IMR-90 (cell line): Measurements from ENCODE around the gene MCTP1. TPM values are rescaled to one million over a fixed set of nuclear protein-coding genes. Genes with fewer than 3 reads are reported as not detected.

Source experiments
- ATAC-seq: fragments of 200-7000 bp; cut with Tn5 transposase; 2 replicates; pipeline ENCODE4 v1.9.1; 2020; ENCODE audit warnings: low read depth, mild to moderate bottlenecking, moderate library complexity
- BruUV-seq: library from RNA; stranded (reverse); fragments of 400-500 nt; replicated peaks from 2 replicates; lab custom pipeline; 2021; lab: Mats Ljungman, UMichigan
- CTCF ChIA-PET: fragments of 300-600 bp; formaldehyde crosslinking; extraction: SDS; loops from one replicate; lab custom pipeline; 2021; ENCODE audit warnings: antibody characterized with exemption; lab: Yijun Ruan, JAX
- POLR2A ChIA-PET: fragments of 300-600 bp; sonication (Branson Sonifier 250); formaldehyde crosslinking; loops from one replicate; lab custom pipeline; 2022; ENCODE audit warnings: antibody characterized with exemption; ENCODE audit not compliant: unreplicated experiment; lab: Charles Lee
- DNase-seq: peaks from one replicate; pipeline ENCODE4 v3.0.0; 2013
- H2AFZ ChIP-seq: replicated peaks from 2 replicates; pipeline ENCODE3; 2013; ENCODE audit warnings: low read length, mild to moderate bottlenecking; ENCODE audit not compliant: poor library complexity
- H2AK5ac ChIP-seq: 2 replicates; pipeline ENCODE4 v1.6.1; 2013; ENCODE audit warnings: low read depth, low read length, inconsistent platforms
- H2AK9ac ChIP-seq: replicated peaks from 2 replicates; pipeline ENCODE3; 2013; ENCODE audit warnings: mild to moderate bottlenecking, low read depth, low read length, moderate library complexity; ENCODE audit not compliant: poor library complexity
- H2BK120ac ChIP-seq: 2 replicates; pipeline ENCODE4 v1.6.1; 2013; ENCODE audit warnings: low read depth, low read length, inconsistent platforms
- H2BK15ac ChIP-seq: 3 replicates; pipeline ENCODE4 v1.6.1; 2013; ENCODE audit warnings: low read depth, low read length, inconsistent platforms
- H2BK20ac ChIP-seq: 2 replicates; pipeline ENCODE4 v1.6.1; 2013; ENCODE audit warnings: low read depth, mild to moderate bottlenecking, inconsistent platforms, low read length, moderate library complexity
- H2BK5ac ChIP-seq: 2 replicates; pipeline ENCODE4 v1.6.1; 2013; ENCODE audit warnings: mild to moderate bottlenecking, low read depth, low read length, inconsistent platforms; ENCODE audit not compliant: poor library complexity, severe bottlenecking
- H3K14ac ChIP-seq: replicated peaks from 2 replicates; pipeline ENCODE4 v1.6.1; 2013; ENCODE audit warnings: low read depth, low read length, inconsistent platforms
- H3K18ac ChIP-seq: 2 replicates; pipeline ENCODE4 v1.6.1; 2013; ENCODE audit warnings: low read depth, low read length, control low read depth
- H3K23ac ChIP-seq: 2 replicates; pipeline ENCODE4 v1.6.1; 2013; ENCODE audit warnings: low read depth, low read length, inconsistent platforms
- H3K27ac ChIP-seq: 2 replicates; pipeline ENCODE4 v1.5.1; 2013; ENCODE audit warnings: mild to moderate bottlenecking, control low read depth, low read length; ENCODE audit not compliant: insufficient read depth
- H3K27me3 ChIP-seq: 2 replicates; pipeline ENCODE4 v1.6.1; 2013; ENCODE audit warnings: low read length; ENCODE audit not compliant: control insufficient read depth, insufficient read depth
- H3K36me3 ChIP-seq: 2 replicates; pipeline ENCODE4 v1.6.1; 2013; ENCODE audit warnings: low read length, mixed read lengths; ENCODE audit not compliant: control insufficient read depth, insufficient read depth
- H3K4ac ChIP-seq: 2 replicates; pipeline ENCODE4 v1.6.1; 2013; ENCODE audit warnings: low read depth, low read length, inconsistent platforms
- H3K4me1 ChIP-seq: 2 replicates; pipeline ENCODE4 v1.6.1; 2013; ENCODE audit warnings: low read length, mixed read lengths; ENCODE audit not compliant: control insufficient read depth, insufficient read depth
- H3K4me2 ChIP-seq: 2 replicates; pipeline ENCODE4 v1.6.1; 2013; ENCODE audit warnings: low read depth, mild to moderate bottlenecking, control low read depth, low read length, moderate library complexity
- H3K4me3 ChIP-seq: 2 replicates; pipeline ENCODE4 v1.5.1; 2013; ENCODE audit warnings: low read depth, mild to moderate bottlenecking, control low read depth, low read length, moderate library complexity; ENCODE audit not compliant: insufficient read depth
- H3K56ac ChIP-seq: 2 replicates; pipeline ENCODE4 v1.6.1; 2013; ENCODE audit warnings: low read length, inconsistent platforms; ENCODE audit not compliant: insufficient read depth; ENCODE audit errors: extremely low read depth
- H3K79me1 ChIP-seq, 2 experiments: 2 replicates each; pipeline ENCODE4 v1.6.1; 2013; ENCODE audit warnings: low read length in 2 of 2, inconsistent platforms in 1 of 2, low read depth in 1 of 2
- H3K9ac ChIP-seq: 2 replicates; pipeline ENCODE4 v1.6.1; 2013; ENCODE audit warnings: low read depth, low read length, control low read depth
- H3K9me1 ChIP-seq: 2 replicates; pipeline ENCODE4 v1.6.1; 2013; ENCODE audit warnings: low read length, inconsistent platforms; ENCODE audit not compliant: insufficient read depth
- H3K9me3 ChIP-seq: 2 replicates; pipeline ENCODE4 v1.6.1; 2013; ENCODE audit warnings: low read length; ENCODE audit not compliant: control insufficient read depth, insufficient read depth
- H4K20me1 ChIP-seq: 2 replicates; pipeline ENCODE4 v1.6.1; 2013; ENCODE audit warnings: low read length, inconsistent platforms; ENCODE audit not compliant: insufficient read depth
- H4K5ac ChIP-seq: 2 replicates; pipeline ENCODE4 v1.6.1; 2013; ENCODE audit warnings: mild to moderate bottlenecking, low read depth, low read length, control low read depth
- H4K8ac ChIP-seq, 2 experiments: 2 replicates each; pipeline ENCODE4 v1.6.1; 2013; ENCODE audit warnings: low read depth in 2 of 2, low read length in 2 of 2, control low read depth in 1 of 2, inconsistent platforms in 1 of 2
- H4K91ac ChIP-seq: 2 replicates; pipeline ENCODE4 v1.6.1; 2013; ENCODE audit warnings: low read depth, low read length, inconsistent platforms; ENCODE audit not compliant: insufficient read depth
- BHLHE40 ChIP-seq: fragments of 150-350 bp; IDR thresholded peaks from 2 replicates; pipeline ENCODE4 v1.6.1; 2016; ENCODE audit warnings: mild to moderate bottlenecking, low read depth, low read length
- CEBPB ChIP-seq: IDR thresholded peaks from 2 replicates; pipeline ENCODE4 v1.6.1; 2012; ENCODE audit warnings: low read depth, low read length, improper control_type of control experiment
- CHD1 ChIP-seq: IDR thresholded peaks from 2 replicates; pipeline ENCODE4 v1.6.1; 2012; ENCODE audit warnings: low read depth, low read length, improper control_type of control experiment
- CTCF ChIP-seq: conservative IDR thresholded peaks from 2 replicates; pipeline ENCODE4 v1.5.1; 2012; ENCODE audit warnings: mild to moderate bottlenecking, low read depth, low read length, improper control_type of control experiment
- FOS ChIP-seq: fragments of 150-350 bp; IDR thresholded peaks from 2 replicates; pipeline ENCODE4 v1.6.1; 2016; ENCODE audit warnings: low read depth, low read length
- MAFK ChIP-seq: IDR thresholded peaks from 2 replicates; pipeline ENCODE4 v1.6.1; 2012; ENCODE audit warnings: low read depth, low read length, improper control_type of control experiment
- MXI1 ChIP-seq: IDR thresholded peaks from 2 replicates; pipeline ENCODE4 v1.6.1; 2012; ENCODE audit warnings: low read depth, mild to moderate bottlenecking, low read length, moderate library complexity, borderline replicate concordance
- POLR2A ChIP-seq: IDR thresholded peaks from 2 replicates; pipeline ENCODE4 v1.6.1; 2012; ENCODE audit warnings: mild to moderate bottlenecking, low read depth, low read length
- RAD21 ChIP-seq: IDR thresholded peaks from 2 replicates; pipeline ENCODE4 v1.6.1; 2012; ENCODE audit warnings: low read length, improper control_type of control experiment
- RFX5 ChIP-seq: IDR thresholded peaks from 2 replicates; pipeline ENCODE4 v1.8.0; 2012; ENCODE audit warnings: low read depth, mild to moderate bottlenecking, low read length, moderate library complexity
- SMC3 ChIP-seq: fragments of 150-350 bp; IDR thresholded peaks from 2 replicates; pipeline ENCODE4 v1.6.1; 2016; ENCODE audit warnings: low read depth, mild to moderate bottlenecking, antibody characterized with exemption, low read length, moderate library complexity
- WGBS, 2 experiments: methylation state at CpG; one replicate each; pipeline versions ENCODE4 v1.1.5 to v1.1.7; 2013; ENCODE audit warnings: missing lambda C conversion rate in 2 of 2; ENCODE audit not compliant: insufficient read length in 1 of 2; ENCODE audit errors: extremely low coverage in 2 of 2; 5-methylcytosine and 5-hydroxymethylcytosine counted together
- dilution Hi-C: fragments of 300-500 bp; cut with HindIII; formaldehyde crosslinking; loops from one replicate; pipeline ENCODE4 v1.14.3; 2018; ENCODE audit warnings: low sequenced_read_pairs; ENCODE audit not compliant: unreplicated experiment
- in situ Hi-C: fragments of 300-500 bp; cut with MboI; formaldehyde crosslinking; loops from 3 replicates; pipeline ENCODE4 v1.14.3; 2019; ENCODE audit warnings: low sequenced_read_pairs, inconsistent platforms, mixed read lengths
- intact Hi-C: fragments of 100-400 bp; cut with micrococcal nuclease; formaldehyde crosslinking; loops from 2 replicates; pipeline ENCODE4 v1.10.0; 2022
- polyA plus RNA-seq, 3 experiments: library from polyadenylated mRNA; depleted of rRNA; stranded (reverse); fragments of >200 nt; gene quantifications; 2 replicates each; pipeline ENCODE4 v1.2.3, GENCODE V29; 2012; ENCODE audit warnings: low replicate concordance in 1 of 3
- total RNA-seq: library from RNA; depleted of rRNA; stranded (reverse); fragments of >200 nt; gene quantifications from 2 replicates; pipeline ENCODE4 v1.2.3, GENCODE V29; 2012
- TF ChIP-seq, protein P1 (sequence below): fragments of 150-350 bp; IDR thresholded peaks from 2 replicates; pipeline ENCODE4 v1.6.1; 2016; ENCODE audit warnings: low read depth, mild to moderate bottlenecking, low read length, moderate library complexity, borderline replicate concordance
- TF ChIP-seq, protein P2 (sequence below): fragments of 150-350 bp; IDR thresholded peaks from 2 replicates; pipeline ENCODE4 v1.6.1; 2017; ENCODE audit warnings: mild to moderate bottlenecking, antibody characterized with exemption, low read length, low read depth

MCTP1 gene
- total and polyA plus RNA-seq, 2 of the 4 experiments (the other 2 are of a cell fraction), result 0.21 TPM; not detected in 1

DNA sequence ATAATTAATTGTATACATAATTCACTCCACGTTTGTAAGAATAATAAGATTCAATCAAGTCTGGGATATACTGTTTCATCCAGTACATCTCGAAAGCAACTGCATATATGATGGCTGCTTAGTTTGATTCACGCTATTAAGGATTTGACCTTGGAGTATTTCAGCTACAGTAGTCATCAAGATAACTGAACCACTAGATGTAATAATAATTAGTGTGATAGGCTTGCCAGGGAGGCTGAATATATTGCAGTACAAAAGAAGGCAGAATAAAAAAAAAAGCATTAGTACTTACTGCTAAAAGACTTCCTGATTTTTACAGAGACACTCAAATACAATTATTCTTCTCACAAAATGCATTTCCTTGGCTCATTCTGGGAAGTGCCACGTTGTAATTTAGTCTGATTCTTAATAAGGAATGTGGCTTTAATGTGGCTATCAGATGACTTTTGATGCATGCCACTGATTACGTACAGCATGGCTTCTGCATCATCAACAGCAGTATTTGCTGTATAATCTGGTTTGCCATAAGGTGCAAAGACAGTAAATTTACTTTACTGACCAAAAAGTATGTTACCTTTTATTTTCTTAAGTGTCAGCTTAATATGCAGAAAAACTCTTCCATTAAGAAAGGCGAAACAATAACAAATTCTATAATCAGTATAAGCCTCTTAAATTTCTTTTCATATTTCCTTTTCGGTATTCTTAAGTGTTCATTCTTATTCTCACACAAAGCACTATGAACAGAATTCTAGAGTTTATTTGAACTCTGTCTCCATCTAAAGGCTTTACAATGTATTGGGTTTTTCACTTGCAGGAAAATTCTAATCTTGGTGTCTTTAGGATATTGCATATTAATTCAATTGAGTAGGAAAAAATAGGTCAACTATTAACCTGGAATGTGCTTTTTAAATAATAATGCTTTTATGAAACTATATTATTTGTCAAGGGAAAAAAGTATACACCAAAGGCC lies 500.1 kb downstream of the MCTP1 start (continued):
- TF ChIP-seq, protein P1, sequence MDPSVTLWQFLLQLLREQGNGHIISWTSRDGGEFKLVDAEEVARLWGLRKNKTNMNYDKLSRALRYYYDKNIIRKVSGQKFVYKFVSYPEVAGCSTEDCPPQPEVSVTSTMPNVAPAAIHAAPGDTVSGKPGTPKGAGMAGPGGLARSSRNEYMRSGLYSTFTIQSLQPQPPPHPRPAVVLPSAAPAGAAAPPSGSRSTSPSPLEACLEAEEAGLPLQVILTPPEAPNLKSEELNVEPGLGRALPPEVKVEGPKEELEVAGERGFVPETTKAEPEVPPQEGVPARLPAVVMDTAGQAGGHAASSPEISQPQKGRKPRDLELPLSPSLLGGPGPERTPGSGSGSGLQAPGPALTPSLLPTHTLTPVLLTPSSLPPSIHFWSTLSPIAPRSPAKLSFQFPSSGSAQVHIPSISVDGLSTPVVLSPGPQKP, result no peak
- TF ChIP-seq POLR2A, result no peak

DNA sequence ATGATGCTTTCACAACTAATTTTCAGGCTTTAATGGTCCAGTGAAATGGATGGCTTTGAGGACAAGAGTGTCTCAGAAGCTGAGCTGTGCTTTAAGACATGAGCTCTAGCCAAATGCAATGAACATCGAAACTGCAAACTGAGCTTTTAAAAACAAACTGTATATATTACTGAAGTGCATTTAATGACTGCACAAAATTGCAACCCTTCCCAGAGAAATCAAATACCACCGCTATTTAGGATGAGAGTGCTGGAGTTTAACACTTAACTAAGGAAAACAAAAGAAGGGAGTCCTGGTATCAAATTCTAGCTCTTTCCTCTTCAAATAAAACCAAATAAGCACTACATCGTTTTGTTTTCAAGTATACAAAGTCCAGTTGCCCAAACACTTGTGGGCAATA lies 502.5 kb downstream of the MCTP1 start:
- Histone ChIP-seq H3K4me2 (no peak overlapping the region), H3K9me3 (no peaks in the 10 kb centered on the region), H3K36me3 (no peaks in the 10 kb centered on the region), H2BK15ac (no peak overlapping the region), H2AK5ac (no peak overlapping the region), H4K5ac (no peak overlapping the region), H3K18ac (no peak overlapping the region), H4K91ac (no peak overlapping the region), H3K27me3 (no peaks in the 10 kb centered on the region; the same call in 1 of the 2 replicates), H4K20me1 (no peaks in the 10 kb centered on the region), H2BK5ac (no peak overlapping the region), H3K4me3 (no peak overlapping the region), H3K14ac (no peak overlapping the region), H3K4me1 (no peaks in the 10 kb centered on the region), H2AK9ac (no peak overlapping the region), H3K27ac (no peak overlapping the region), H3K23ac (no peak overlapping the region), H2AFZ (no peak overlapping the region), H3K79me1 (no peaks in the 10 kb centered on the region), H2BK20ac (no peak overlapping the region), H3K56ac (no peak overlapping the region), H3K4ac (no peak overlapping the region), H4K8ac (no peak overlapping the region), H3K9ac (no peak overlapping the region), H2BK120ac (no peak overlapping the region), H3K9me1 (no peaks in the 10 kb centered on the region)
- ChIA-PET POLR2A (no interaction called here), CTCF (no interaction called here)
- intact Hi-C loops (no loop called here), in situ Hi-C loops (no loop called here), dilution Hi-C loops (no loop called here)
- no TSS peak for BruUV-seq
- ATAC-seq (no peak), DNase-seq (no peak)
- no CpG with 5 or more reads among the region's 3 CpGs for WGBS, 2 experiments
- TF ChIP-seq CEBPB, result no peak
- no peak for TF ChIP-seq RFX5
- TF ChIP-seq RAD21, result no peak
- no peak for TF ChIP-seq MAFK
- no peak for TF ChIP-seq SMC3
- TF ChIP-seq CTCF, result no peak
- TF ChIP-seq, protein P2, sequence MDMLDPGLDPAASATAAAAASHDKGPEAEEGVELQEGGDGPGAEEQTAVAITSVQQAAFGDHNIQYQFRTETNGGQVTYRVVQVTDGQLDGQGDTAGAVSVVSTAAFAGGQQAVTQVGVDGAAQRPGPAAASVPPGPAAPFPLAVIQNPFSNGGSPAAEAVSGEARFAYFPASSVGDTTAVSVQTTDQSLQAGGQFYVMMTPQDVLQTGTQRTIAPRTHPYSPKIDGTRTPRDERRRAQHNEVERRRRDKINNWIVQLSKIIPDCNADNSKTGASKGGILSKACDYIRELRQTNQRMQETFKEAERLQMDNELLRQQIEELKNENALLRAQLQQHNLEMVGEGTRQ, result no peak
- TF ChIP-seq FOS, result no peak
- TF ChIP-seq POLR2A, result no peak
- TF ChIP-seq BHLHE40, result no peak
- no peak for TF ChIP-seq CHD1
- no peak for TF ChIP-seq MXI1
